Urinary bladder (tissue), 4 donors: ENCODE results near the gene KCNG2. TPM values are rescaled to one million over a fixed set of nuclear protein-coding genes. Genes with fewer than 3 reads are reported as not detected.

Source experiments
- DNase-seq: peaks from one replicate; pipeline ENCODE4 v3.0.0-alpha.2; 2015; ENCODE audit errors: extremely low spot score
- H3K27ac ChIP-seq: one replicate; pipeline ENCODE4 v1.5.1; 2013; ENCODE audit warnings: low read depth, mild to moderate bottlenecking, moderate library complexity
- H3K36me3 ChIP-seq: one replicate; pipeline ENCODE4 v1.6.1; 2013; ENCODE audit warnings: mild to moderate bottlenecking, moderate library complexity; ENCODE audit not compliant: insufficient read depth
- H3K4me1 ChIP-seq: one replicate; pipeline ENCODE4 v1.6.1; 2013; ENCODE audit warnings: mild to moderate bottlenecking, moderate library complexity; ENCODE audit not compliant: insufficient read depth
- H3K4me3 ChIP-seq: one replicate; pipeline ENCODE4 v1.5.1; 2013; ENCODE audit warnings: low read depth, low read length
- WGBS: extraction: QIAGEN DNeasy Blood & Tissue Kit; methylation state at CpG from one replicate; pipeline ENCODE4 v1.1.7; 2013; 5-methylcytosine and 5-hydroxymethylcytosine counted together
- polyA plus RNA-seq: library from polyadenylated mRNA; stranded (reverse); fragments of 200-250 nt; gene quantifications from one replicate; pipeline ENCODE4 v1.2.3, GENCODE V29; 2013
- total RNA-seq: library from RNA; depleted of rRNA; stranded (reverse); fragments of >200 nt; gene quantifications from one replicate; pipeline ENCODE4 v1.2.3, GENCODE V29; 2014
- donor health status: healthy with polysubstance abuse.
- donor health status: healthy.

Gene KCNG2
- total and polyA plus RNA-seq, 2 donors = 0.21 to 0.46 TPM

DNA sequence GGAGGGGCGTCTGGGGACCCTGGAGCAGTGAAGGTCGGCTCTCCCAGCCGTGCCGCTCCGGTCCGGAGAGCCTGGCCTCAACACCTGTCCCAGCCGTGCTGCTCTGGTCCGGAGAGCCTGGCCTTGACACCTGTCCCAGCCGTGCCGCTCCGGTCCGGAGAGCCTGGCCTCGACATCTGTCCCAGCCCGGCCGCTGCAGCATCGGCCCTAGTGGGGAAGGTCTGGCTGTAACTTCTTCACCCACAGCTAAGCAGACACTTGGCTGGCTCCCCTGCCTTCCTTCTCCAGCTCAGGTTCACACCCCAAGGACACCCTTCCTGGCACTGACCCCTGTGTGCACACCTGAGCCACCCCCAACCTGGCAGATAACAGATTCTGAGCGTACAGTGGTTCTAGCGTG lies 4.6 kb downstream of the KCNG2 start:
- no peak overlapping the region for H3K27ac ChIP-seq
- H3K4me3 ChIP-seq = no peak overlapping the region
- DNase-seq = no peak
- 90% methylated on average over 18 of the region's 18 CpGs for WGBS
- H3K36me3 ChIP-seq = no peaks in the 10 kb centered on the region
- H3K4me1 ChIP-seq = no peaks in the 10 kb centered on the region

DNA sequence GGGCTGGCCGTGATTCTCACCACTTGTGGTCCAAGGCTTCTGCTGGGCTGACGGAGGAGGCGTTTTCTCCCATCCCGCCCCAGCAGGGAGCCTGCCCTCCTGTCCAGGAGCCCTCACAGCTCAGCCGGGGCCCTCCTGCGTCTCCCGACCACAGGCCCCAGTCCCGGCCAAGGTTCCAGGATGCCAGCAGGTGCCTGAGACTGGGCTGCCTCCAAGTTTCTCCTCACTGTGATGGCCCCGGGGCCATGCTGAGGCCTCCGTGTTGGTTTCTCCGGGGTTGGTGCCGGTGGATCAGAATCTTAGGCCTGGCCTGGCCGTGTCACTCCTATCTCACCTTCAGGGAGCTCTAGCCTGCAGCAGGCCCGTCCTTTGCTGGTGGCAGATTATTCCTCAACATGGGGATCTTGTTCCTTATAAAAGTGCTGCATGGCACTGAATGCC lies 5.9 kb downstream of the KCNG2 start:
- Histone ChIP-seq H3K36me3 (no peaks in the 10 kb centered on the region), H3K4me1 (no peaks in the 10 kb centered on the region), H3K4me3 (no peak overlapping the region), H3K27ac (no peak overlapping the region)
- no peak for DNase-seq
- 89% methylated on average over 14 of the region's 14 CpGs for WGBS

DNA sequence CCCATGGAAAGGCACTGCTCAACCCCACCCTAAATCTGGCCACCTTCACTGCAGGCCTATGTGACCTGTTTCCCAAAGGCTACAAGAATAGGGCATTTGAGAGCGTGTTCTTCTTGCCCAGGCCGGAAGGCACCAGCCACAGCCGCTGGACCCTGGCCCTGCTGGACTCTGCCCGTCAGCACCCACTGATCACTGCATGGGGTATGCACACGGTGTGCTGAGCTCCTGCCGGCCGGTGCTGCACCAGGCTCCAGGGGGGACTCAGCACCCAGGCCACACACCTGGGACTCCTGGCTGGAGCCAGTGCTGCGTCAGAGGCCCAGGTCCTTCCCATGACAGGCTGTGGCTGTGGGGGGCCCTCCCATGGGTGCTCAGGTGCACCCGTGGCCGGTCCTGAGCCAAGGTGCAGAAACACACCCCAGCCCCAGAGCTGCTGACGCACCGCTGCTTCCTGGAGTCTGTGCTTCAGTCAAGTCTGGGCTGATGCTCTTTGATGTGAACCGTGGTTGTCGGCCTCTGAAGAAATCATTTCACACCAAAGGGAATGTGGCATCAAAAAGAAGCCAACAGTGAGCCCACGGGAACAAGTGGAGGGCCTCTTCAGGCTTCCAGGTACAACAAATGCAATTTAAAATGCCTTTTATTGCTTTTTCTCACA lies 6.5 kb downstream of the KCNG2 start:
- WGBS = 88% methylated on average over 15 of the region's 15 CpGs
- H3K4me1 ChIP-seq = no peaks in the 10 kb centered on the region
- no peak overlapping the region for H3K4me3 ChIP-seq
- H3K27ac ChIP-seq = no peak overlapping the region
- H3K36me3 ChIP-seq = no peaks in the 10 kb centered on the region
- DNase-seq = no peak

DNA sequence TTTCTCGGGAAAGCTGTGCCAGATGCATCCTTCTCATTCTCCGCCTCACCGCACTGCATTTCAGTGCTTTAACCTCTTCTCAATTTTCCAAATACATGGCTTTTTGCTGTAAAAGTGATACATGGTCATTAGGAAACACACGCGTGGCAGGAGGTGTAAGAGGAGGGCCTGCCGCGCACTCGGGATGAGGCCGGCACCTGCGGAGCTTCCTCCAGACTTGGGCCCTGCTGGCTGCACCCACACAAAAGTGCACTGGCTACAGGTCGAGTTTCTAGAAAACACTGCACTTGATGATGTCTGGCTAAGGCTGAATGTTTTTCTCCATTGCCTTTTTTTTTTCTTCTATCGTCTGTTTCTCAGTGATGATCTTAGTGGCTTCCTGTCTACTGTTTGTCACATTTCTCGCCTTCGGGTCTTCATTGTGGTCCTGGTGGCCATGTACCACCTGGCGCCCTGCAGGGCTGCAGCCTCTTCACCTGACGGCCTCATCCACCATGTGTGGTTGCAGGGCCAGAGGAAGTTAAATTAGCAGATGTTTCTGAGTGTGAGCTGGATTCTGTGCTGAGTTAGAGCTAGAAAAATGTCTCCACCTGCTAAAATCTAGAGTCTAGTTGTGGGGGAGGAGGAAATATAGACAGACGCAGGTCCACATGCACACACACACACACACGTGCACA lies 7.6 kb downstream of the KCNG2 start:
- 81% methylated on average over 18 of the region's 18 CpGs for WGBS
- DNase-seq = no peak
- no peak overlapping the region for H3K4me3 ChIP-seq
- H3K4me1 ChIP-seq = no peaks in the 10 kb centered on the region
- H3K36me3 ChIP-seq = no peaks in the 10 kb centered on the region
- no peak overlapping the region for H3K27ac ChIP-seq

DNA sequence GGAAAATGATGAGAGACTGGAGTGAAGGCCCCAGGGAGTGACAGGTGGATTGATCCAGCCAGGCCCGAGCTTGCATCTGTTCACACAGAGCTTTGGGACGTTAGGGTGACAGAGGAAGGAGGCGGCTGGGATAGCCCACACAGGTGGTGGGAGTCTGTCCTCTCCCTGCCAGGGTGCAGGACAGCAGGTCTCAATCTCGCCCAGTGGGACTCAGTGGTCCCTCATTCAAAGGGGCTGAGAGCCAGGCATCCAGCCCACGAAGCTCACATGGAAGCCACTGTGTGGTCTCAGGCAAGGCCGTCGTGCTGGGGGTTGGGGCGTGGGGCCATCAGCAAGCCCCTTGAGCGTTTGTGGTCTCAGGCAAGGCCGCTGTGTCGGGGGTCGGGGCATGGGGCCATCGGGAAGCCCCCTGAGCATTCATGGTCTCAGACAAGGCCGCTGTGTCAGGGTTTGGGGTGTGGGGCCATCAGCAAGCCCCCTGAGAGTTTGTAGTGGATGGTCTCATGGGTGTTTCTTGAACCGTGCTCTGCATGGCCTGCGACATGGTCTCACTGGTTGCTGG lies 8.3 kb downstream of the KCNG2 start:
- Histone ChIP-seq H3K27ac (no peak overlapping the region), H3K4me1 (no peaks in the 10 kb centered on the region), H3K36me3 (no peaks in the 10 kb centered on the region), H3K4me3 (no peak overlapping the region)
- WGBS = 86% methylated on average over 16 of the region's 16 CpGs
- DNase-seq = no peak

DNA sequence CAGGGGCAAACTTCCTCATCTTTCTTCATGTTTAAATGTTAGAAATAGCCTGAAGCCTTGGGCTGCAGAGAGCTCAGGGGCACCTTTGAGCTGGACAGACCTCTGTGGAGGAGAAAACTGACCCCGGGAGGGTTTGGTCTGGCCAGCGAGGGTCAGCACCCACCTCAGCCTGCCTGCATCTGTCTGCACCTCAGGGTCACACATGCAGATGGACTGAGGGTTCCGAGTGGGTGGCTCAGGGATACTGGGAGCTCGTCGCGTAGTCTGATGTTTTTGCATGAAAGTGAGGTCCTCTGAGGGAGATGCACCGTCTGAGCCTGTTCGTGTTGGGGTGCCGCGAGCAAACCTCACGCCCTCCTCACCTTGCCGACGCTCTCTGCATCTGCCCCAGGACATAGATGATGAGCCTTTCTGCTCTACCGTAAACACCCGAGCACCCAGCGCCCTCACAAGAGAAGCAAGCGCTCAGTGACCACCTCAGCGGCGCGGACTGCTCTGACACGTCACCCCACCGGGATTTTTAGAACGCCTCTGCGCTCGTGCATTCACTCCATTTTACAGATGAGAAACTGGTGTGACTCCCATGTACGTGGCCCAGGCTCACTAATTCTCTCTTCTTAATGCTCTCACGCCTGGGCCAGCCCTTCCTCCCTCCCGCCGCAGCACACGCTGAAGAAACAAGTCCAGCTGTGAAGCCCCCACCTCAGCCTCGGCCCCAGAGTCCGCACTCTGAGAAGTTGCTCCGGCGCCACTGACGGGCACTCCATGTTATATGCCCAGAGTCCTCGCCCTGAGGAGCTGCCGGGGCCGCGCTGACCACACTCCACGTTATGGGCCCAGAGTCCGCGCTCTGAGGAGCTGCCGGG lies 9.5 kb downstream of the KCNG2 start:
- 92% methylated on average over 42 of the region's 43 CpGs for WGBS
- Histone ChIP-seq H3K27ac (no peak overlapping the region), H3K4me3 (no peak overlapping the region), H3K4me1 (no peaks in the 10 kb centered on the region), H3K36me3 (no peaks in the 10 kb centered on the region)
- DNase-seq = no peak

DNA sequence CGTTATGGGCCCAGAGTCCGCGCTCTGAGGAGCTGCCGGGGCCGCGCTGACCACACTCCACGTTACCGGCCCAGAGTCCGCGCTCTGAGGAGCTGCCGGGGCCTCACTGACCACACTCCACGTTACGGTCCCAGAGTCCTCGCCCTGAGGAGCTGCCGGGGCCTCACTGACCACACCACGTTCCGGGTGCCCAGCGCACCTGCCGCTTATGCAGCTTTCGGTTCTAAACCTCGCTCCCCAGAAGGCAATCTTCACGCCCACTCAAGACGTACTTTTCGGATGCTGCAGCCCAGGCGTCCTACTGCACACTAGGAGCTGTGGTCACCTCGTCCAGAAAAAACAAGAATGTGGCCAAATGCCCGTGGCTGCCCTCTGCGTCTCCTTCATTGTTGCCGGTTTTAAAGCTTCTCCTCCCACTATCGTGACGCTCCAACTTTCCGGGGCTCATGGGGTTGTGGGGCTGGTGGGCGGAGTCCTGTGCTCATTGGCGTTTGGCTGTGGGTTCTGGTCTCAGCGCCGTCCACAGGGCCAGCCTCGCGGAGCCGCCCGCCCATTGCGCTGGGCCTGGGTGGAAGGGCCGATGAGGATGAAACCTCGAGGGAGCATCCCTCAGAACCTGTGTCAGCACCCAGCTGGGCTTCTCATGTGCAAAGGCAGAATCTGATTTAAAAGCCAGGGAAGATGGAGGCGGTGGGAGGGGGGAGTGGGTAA lies 11.9 kb downstream of the KCNG2 start:
- Histone ChIP-seq H3K27ac (no peak overlapping the region), H3K4me3 (no peak overlapping the region), H3K4me1 (no peaks in the 10 kb centered on the region), H3K36me3 (no peaks in the 10 kb centered on the region)
- no peak for DNase-seq
- 91% methylated on average over 44 of the region's 44 CpGs for WGBS

DNA sequence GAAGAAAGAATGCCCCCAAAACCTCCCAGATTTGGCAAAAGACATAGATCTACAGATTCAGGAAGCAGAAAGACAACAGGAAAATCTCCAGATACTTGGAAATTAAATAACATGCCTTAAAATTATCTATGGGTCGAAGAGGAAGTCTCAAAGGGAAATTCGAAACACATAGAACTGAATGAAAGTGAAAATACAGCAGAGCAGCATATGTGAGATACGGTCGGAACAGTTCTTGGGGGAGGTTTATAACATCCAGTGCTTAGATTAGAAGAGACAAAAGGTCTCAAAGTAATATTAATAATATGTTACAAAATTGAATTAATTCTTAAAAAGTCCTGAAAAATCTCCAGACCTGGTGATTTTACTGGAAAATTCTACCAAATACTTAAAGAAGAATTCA lies 14.3 kb downstream of the KCNG2 start:
- Histone ChIP-seq H3K36me3 (no peaks in the 10 kb centered on the region), H3K4me1 (no peaks in the 10 kb centered on the region), H3K27ac (no peak overlapping the region), H3K4me3 (no peak overlapping the region)
- no peak for DNase-seq
- WGBS = 79% methylated on average over 4 of the region's 4 CpGs

DNA sequence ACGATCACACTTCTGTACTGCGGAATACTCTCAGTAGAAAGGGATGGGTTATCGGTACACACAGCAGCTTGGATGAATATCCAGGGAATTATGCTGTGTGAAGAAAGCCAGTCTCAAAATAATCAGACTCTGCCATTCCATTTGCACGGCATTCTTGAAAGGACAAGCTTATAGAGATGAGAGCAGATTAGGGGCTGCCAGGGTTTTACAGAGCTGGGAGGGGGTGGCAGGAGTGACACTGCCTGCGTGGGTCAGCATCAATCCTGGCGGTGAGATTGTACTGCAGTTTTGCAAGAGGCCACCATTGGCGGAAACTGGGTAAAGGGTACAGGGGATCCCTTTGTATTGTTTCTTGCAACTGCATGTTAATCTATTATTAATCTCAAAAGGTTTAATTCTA lies 16.6 kb downstream of the KCNG2 start:
- Histone ChIP-seq H3K27ac (no peak overlapping the region), H3K36me3 (no peaks in the 10 kb centered on the region), H3K4me1 (no peaks in the 10 kb centered on the region), H3K4me3 (no peak overlapping the region)
- WGBS = 60% methylated on average over 7 of the region's 7 CpGs
- no peak for DNase-seq

DNA sequence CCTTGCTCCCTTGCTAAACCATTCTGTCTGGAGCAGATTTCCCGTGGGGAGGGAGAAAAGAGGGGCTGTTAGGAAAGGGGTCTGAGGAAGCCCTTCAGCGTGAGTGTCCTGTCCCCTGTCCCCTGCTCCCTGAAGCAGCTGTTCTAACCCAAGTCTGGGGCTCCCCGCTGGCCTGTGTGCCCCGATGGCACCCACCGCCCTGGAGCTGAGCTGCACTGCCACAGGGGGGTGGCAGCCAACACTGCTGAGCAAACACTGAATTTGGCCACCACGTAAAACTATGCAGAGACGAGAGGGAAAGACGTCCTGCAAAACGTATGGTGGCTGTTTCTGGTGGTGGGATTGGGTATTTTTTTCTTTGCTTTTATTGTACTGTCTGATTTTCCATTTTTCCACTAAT lies 17.9 kb downstream of the KCNG2 start:
- DNase-seq = no peak
- H3K4me1 ChIP-seq = no peaks in the 10 kb centered on the region
- WGBS = 59% methylated on average over 9 of the region's 9 CpGs
- no peak overlapping the region for H3K4me3 ChIP-seq
- no peak overlapping the region for H3K27ac ChIP-seq
- no peaks in the 10 kb centered on the region for H3K36me3 ChIP-seq

DNA sequence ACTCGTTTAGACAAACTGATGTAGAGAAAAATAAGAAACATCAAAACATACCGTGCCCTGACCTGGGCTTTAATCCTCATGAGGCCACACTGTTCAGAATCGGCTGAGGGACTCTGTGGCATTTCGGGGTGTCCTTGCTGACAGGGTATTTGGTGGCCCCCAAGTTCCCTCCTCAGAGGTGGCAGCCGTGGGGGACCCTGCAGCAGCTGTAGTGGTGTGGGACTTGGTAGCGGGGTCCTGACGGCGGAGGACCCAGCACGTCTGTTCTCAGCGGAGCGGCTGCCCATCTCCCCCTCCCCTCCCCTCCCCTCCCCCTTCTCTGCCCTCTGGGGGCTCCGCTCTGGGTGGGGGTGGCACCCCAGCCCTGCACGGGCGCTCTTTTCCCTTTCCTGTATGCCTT lies 18.4 kb downstream of the KCNG2 start:
- Histone ChIP-seq H3K36me3 (no peaks in the 10 kb centered on the region), H3K27ac (no peak overlapping the region), H3K4me3 (no peak overlapping the region), H3K4me1 (no peaks in the 10 kb centered on the region)
- no peak for DNase-seq
- WGBS = 50% methylated on average over 14 of the region's 14 CpGs

DNA sequence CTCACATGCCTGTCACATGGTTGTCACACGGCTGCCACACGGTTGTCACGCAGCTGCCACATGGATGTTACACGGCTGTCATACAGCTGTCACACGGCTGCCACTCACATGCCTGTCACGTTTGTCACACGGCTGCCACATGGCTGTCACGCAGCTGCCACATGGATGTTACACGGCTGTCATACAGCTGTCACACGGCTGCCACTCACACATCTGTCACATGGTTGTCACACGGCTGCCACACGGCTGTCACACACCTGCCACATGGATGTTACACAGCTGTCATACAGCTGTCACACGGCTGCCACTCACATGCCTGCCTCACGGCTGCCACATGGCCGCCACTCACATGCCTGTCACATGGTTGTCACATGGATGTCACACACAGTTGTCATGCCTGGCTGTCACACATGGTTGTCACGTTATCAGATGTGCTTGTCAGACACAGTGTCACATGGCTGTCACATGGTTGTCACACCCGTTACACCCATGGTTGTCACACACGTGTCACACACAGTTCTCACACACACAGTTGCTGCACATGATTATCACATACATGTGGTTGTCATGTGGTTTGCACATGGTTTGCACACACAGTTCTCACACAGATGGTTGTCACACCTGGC lies 19.4 kb downstream of the KCNG2 start:
- 92% methylated on average over 18 of the region's 18 CpGs for WGBS
- no peak for DNase-seq
- Histone ChIP-seq H3K36me3 (no peaks in the 10 kb centered on the region), H3K4me3 (no peak overlapping the region), H3K4me1 (no peaks in the 10 kb centered on the region), H3K27ac (no peak overlapping the region)

DNA sequence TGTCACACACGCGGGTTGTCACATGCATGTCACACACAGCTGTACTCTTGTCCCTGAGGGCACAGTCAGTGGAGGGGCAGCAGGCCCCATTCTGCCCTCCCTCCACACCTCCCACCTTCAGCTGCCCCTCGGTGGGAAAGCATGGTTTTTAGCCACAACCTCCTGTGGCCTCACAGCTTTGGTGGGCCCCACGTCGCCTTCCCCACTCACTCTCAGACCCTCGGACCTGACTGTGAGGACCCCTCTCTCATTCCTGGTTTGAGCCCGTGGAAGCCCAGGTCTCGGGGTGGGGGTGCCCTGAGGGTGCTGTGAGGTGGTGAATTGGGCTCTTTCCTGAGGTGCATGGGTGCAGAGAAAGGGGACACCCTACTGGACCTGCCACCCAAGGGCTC lies 19.9 kb downstream of the KCNG2 start:
- WGBS = 84% methylated on average over 8 of the region's 8 CpGs

More for the DNA sequence above, 19.9 kb downstream of the KCNG2 start:
- DNase-seq = no peak
- Histone ChIP-seq H3K27ac (no peak overlapping the region), H3K4me1 (no peaks in the 10 kb centered on the region), H3K4me3 (no peak overlapping the region), H3K36me3 (no peaks in the 10 kb centered on the region)
